ENCODE data around the gene AP4M1. TPM values are rescaled to one million over a fixed set of nuclear protein-coding genes. Genes with fewer than 3 reads are reported as not detected.
A peak's percentile ranks its signal among the peaks of the same experiment; 100 is the strongest.

Gene AP4M1
- total RNA-seq, 4 donors from 2014 or later = 21.8 to 29.3 (median 24.7) TPM

DNA sequence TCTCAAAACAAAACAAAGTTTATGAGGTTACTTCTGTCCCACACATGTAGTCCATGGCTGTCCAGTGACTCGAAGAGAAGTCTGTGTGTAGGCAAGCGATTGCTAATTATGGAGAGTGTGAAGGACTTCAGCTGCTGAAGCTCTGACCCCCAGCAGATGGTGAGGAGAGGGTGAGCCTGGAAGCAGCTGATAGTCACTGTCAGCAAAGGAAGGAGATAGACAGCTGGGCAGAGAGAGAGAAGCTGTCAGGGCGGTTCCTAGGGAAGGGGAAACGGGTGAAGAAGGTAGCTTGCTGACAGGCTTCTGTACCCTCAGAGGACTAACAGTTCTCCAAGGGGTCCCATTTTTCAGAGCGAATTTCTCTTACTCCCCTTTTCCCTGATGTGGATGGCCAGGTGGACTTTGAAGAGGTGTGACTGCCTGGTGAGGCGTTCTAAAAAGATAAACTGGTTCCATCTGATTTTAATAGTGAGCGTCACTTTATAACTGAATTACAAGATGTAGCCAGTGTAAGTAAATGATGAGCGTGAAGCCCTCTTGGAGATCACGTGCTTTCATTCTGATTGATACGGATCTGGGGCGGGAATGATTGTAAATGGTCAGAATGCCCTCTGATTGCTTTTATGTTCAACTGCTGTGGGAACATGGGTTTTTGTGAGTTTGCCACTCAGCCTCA, 39.8 kb upstream of the AP4M1 start:
- H3K9me3 ChIP-seq = no peaks in the 10 kb centered on the region
- no peak overlapping the region for H3K27ac ChIP-seq
- ATAC-seq = no peak
- 87 to 93% methylated on average over 7 to 11 of the region's 11 CpGs for WGBS, 2 donors (ENCODE audit: low coverage in 1 of 2)
- TF ChIP-seq EP300 (IDR thresholded peaks at IDR 0.05) (no peak), POLR2A (IDR thresholded peaks at IDR 0.05) (no peak), POLR2AphosphoS5 (IDR thresholded peaks at IDR 0.05) (no peak)
- TF ChIP-seq, protein P1, sequence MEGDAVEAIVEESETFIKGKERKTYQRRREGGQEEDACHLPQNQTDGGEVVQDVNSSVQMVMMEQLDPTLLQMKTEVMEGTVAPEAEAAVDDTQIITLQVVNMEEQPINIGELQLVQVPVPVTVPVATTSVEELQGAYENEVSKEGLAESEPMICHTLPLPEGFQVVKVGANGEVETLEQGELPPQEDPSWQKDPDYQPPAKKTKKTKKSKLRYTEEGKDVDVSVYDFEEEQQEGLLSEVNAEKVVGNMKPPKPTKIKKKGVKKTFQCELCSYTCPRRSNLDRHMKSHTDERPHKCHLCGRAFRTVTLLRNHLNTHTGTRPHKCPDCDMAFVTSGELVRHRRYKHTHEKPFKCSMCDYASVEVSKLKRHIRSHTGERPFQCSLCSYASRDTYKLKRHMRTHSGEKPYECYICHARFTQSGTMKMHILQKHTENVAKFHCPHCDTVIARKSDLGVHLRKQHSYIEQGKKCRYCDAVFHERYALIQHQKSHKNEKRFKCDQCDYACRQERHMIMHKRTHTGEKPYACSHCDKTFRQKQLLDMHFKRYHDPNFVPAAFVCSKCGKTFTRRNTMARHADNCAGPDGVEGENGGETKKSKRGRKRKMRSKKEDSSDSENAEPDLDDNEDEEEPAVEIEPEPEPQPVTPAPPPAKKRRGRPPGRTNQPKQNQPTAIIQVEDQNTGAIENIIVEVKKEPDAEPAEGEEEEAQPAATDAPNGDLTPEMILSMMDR (IDR thresholded peaks at IDR 0.05) = no peak
- H3K4me3 ChIP-seq = no peak overlapping the region
- H3K4me1 ChIP-seq = peaks cover 0 to 19% (median 0%) of the 10 kb centered on the region in 3 donors
- H3K36me3 ChIP-seq = peaks cover 0 to 86% of the 10 kb centered on the region in 2 donors
- no peaks in the 10 kb centered on the region for H3K27me3 ChIP-seq

DNA sequence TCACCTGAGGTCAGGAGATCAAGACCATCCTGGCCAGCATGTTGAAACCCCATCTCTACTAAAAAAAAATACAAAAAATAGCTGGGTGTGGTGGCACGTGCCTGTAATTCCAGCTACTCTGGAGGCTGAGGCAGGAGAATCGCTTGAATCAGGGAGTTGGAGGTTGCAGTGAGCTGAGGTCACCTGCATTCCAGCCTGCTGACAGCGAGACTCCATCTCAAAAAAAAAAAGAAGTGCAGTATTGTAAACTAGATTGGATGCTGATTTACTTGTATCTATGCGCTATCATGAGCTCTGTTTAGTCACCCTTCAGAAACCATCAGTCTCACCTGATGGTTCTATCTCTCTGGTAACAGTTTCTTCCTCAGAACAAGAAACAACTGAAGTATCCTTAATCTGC, 38.1 kb upstream of the AP4M1 start:
- no peaks in the 10 kb centered on the region for H3K9me3 ChIP-seq

DNA sequence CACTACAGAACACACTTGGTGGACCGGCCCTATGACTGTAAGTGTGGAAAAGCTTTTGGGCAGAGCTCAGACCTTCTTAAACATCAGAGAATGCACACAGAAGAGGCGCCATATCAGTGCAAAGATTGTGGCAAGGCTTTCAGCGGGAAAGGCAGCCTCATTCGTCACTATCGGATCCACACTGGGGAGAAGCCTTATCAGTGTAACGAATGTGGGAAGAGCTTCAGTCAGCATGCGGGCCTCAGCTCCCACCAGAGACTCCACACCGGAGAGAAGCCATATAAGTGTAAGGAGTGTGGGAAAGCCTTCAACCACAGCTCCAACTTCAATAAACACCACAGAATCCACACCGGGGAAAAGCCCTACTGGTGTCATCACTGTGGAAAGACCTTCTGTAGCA, 37.3 kb upstream of the AP4M1 start:
- Histone ChIP-seq H3K9me3 (no peaks in the 10 kb centered on the region), H3K27ac (no peak overlapping the region), H3K4me3 (no peak overlapping the region), H3K27me3 (no peaks in the 10 kb centered on the region), H3K4me1 (peaks cover 0 to 19% (median 0%) of the 10 kb centered on the region in 3 donors), H3K36me3 (peaks cover 0 to 84% of the 10 kb centered on the region in 2 donors)
- no peak for ATAC-seq
- WGBS, 2 donors (ENCODE audit: low coverage in 1 of 2) = 77 to 82% methylated on average over 7 to 9 of the region's 9 CpGs
- TF ChIP-seq POLR2AphosphoS5 (IDR thresholded peaks at IDR 0.05) (no peak), EP300 (IDR thresholded peaks at IDR 0.05) (no peak), POLR2A (IDR thresholded peaks at IDR 0.05) (no peak)
- TF ChIP-seq, protein P1 (IDR thresholded peaks at IDR 0.05) = no peak

More for the DNA sequence above, 38.1 kb upstream of the AP4M1 start:
- TF ChIP-seq EP300 (IDR thresholded peaks at IDR 0.05) (no peak), POLR2AphosphoS5 (IDR thresholded peaks at IDR 0.05) (no peak), POLR2A (IDR thresholded peaks at IDR 0.05) (no peak)
- TF ChIP-seq, protein P1 (IDR thresholded peaks at IDR 0.05) = no peak
- ATAC-seq = no peak
- Histone ChIP-seq H3K36me3 (peaks cover 0 to 84% of the 10 kb centered on the region in 2 donors), H3K4me3 (no peak overlapping the region), H3K4me1 (peaks cover 0 to 19% (median 0%) of the 10 kb centered on the region in 3 donors), H3K27ac (no peak overlapping the region), H3K27me3 (no peaks in the 10 kb centered on the region)
- 72 to 92% methylated on average over 3 of the region's 4 CpGs for WGBS, 2 donors (ENCODE audit: low coverage in 1 of 2)

DNA sequence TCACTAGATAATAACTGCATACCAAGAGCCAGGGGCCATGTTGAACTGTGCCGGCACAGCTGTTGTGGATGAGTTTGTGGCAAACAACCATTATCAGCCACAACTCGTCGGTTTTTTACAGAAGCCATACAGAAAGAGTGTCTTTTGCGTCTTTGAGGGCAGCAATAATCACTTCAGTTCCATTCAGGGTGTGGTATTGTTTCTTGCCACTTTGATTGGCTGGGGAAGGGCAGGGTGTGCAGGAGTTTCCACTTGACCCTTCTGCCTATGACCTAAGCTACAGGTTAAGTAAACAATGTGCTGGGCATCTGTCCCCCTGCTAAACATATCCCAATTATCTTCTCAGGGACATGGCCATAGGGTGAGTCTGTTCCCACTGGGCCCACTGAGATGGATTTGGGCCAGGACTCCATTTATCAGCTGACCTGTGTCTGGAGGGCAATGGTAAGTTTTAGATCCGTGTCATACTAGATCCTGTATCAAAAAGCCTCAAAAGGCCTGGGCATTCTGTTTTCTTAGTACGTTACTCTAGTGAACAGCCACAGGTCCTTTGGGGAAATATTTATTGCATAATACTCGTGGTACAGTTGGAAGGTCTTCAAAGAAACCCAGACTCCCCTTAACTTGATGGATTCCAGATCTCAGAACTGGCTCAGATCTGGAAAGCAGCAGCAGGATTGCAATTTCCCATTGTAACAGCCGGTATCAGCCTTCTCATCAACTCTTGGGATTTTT, 35.8 kb upstream of the AP4M1 start:
- peak; percentile 90 for ATAC-seq
- H3K9me3 ChIP-seq = peaks cover 0 to 4% (median 0%) of the 10 kb centered on the region in 3 donors
- peaks cover 0 to 19% (median 0%) of the 10 kb centered on the region in 3 donors for H3K4me1 ChIP-seq
- H3K27ac ChIP-seq = peak overlapping the region; percentile 17 to 76 (median 56)
- H3K36me3 ChIP-seq = peaks cover 0 to 84% of the 10 kb centered on the region in 2 donors
- no peak overlapping the region for H3K4me3 ChIP-seq
- no peaks in the 10 kb centered on the region for H3K27me3 ChIP-seq
- TF ChIP-seq, protein P1 (IDR thresholded peaks at IDR 0.05) = no peak
- TF ChIP-seq POLR2AphosphoS5 (IDR thresholded peaks at IDR 0.05) = peak; percentile 92
- TF ChIP-seq EP300 (IDR thresholded peaks at IDR 0.05) = no peak
- TF ChIP-seq POLR2A (IDR thresholded peaks at IDR 0.05) = no peak
- WGBS, 2 donors (ENCODE audit: low coverage in 1 of 2) = 30 to 52% methylated on average over 8 of the region's 8 CpGs

Measured in gastroesophageal sphincter (tissue), 4 donors.